ENCODE measurements around the gene IGFBP5.

The IGFBP5 gene

DNA sequence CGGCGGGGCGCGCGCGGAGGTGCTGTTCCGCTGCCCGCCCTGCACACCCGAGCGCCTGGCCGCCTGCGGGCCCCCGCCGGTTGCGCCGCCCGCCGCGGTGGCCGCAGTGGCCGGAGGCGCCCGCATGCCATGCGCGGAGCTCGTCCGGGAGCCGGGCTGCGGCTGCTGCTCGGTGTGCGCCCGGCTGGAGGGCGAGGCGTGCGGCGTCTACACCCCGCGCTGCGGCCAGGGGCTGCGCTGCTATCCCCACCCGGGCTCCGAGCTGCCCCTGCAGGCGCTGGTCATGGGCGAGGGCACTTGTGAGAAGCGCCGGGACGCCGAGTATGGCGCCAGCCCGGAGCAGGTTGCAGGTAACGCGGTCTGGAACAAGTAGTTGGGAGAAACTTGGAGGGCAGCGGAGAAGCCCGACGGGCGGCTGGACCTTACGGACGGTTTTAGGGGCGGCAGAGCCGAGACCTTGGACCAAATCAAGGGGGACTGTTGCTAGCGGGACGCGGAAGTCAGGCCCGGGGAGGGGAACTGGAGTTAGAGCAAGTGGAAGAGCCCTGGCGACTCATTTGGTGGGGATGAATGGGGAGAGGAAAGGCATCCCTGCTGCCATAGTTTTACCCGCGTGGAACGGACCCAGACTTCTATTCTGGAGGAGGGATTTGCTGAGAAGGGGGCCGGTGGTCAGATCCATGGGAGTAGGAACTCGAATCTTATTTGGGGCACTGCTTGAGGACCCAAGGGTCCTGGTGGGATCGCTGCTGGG, 61.6 kb downstream of the IGFBP5 start:
- TF ChIP-seq, protein P1, sequence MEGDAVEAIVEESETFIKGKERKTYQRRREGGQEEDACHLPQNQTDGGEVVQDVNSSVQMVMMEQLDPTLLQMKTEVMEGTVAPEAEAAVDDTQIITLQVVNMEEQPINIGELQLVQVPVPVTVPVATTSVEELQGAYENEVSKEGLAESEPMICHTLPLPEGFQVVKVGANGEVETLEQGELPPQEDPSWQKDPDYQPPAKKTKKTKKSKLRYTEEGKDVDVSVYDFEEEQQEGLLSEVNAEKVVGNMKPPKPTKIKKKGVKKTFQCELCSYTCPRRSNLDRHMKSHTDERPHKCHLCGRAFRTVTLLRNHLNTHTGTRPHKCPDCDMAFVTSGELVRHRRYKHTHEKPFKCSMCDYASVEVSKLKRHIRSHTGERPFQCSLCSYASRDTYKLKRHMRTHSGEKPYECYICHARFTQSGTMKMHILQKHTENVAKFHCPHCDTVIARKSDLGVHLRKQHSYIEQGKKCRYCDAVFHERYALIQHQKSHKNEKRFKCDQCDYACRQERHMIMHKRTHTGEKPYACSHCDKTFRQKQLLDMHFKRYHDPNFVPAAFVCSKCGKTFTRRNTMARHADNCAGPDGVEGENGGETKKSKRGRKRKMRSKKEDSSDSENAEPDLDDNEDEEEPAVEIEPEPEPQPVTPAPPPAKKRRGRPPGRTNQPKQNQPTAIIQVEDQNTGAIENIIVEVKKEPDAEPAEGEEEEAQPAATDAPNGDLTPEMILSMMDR (IDR thresholded peaks at IDR 0.05; ENCODE audit: extremely low read depth, insufficient read depth, missing control alignments): no peak
- peak; percentile 40 for DNase-seq (ENCODE audit: low spot score)
- in situ Hi-C loops (cut with MboI; ENCODE audit: low pct_unique_long_range_greater_than_20kb, low sequenced_read_pairs, unreplicated experiment): no loop called here

DNA sequence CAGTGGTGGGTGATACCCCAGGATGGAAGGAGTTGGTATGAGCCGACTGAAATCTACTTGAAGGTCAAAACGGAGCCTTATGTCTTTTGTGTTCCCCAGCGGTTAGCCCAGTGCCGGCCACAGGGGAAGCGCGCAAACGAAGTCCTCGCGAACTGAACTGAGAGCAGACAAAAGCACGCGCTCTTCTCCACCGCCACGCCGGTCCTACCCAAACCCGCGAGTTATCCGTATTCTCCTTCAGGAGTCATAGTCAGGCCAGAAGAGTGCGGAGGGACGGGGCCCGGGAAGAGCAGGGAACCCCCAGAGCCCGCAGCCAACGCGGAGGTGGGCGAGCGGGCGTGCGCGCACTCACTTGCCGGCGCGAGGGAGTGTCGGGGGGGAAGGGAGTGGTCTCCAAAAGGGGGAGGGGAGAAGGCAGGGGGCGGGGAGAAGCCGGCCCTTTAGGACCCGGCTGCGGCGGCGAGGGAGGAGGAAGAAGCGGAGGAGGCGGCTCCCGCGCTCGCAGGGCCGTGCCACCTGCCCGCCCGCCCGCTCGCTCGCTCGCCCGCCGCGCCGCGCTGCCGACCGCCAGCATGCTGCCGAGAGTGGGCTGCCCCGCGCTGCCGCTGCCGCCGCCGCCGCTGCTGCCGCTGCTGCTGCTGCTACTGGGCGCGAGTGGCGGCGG, 62.3 kb downstream of the IGFBP5 start, which contains the start of gene IGFBP2:
IGFBP2 (plus strand) TSS at position 469 of the 664 bp plus-strand sequence; CDS start at position 573, 104 bp downstream.
- DNase-seq (ENCODE audit: low spot score): peak; percentile 68
- TF ChIP-seq, protein P1 (IDR thresholded peaks at IDR 0.05; ENCODE audit: extremely low read depth, insufficient read depth, missing control alignments): no peak
- in situ Hi-C loops (cut with MboI; ENCODE audit: low pct_unique_long_range_greater_than_20kb, low sequenced_read_pairs, unreplicated experiment): no loop called here

- DNase-seq (ENCODE audit: low spot score): no peak
- in situ Hi-C loops (cut with MboI; ENCODE audit: low pct_unique_long_range_greater_than_20kb, low sequenced_read_pairs, unreplicated experiment): no loop called here
Observed at GRCh38 chr2:216632346-216632951, 62.9 kb downstream of the IGFBP5 start.

GRCh38 chr2:216629784-216630183, 65.6 kb downstream of the IGFBP5 start:
- TF ChIP-seq, protein P1 (IDR thresholded peaks at IDR 0.05; ENCODE audit: extremely low read depth, insufficient read depth, missing control alignments): no peak
- in situ Hi-C loops (cut with MboI; ENCODE audit: low pct_unique_long_range_greater_than_20kb, low sequenced_read_pairs, unreplicated experiment): no loop called here
- DNase-seq (ENCODE audit: low spot score): no peak

More at GRCh38 chr2:216632346-216632951, 62.9 kb downstream of the IGFBP5 start:
- TF ChIP-seq, protein P1 (IDR thresholded peaks at IDR 0.05; ENCODE audit: extremely low read depth, insufficient read depth, missing control alignments): no peak

- no peak for DNase-seq (ENCODE audit: low spot score)
- TF ChIP-seq, protein P1 (IDR thresholded peaks at IDR 0.05; ENCODE audit: extremely low read depth, insufficient read depth, missing control alignments): no peak
- in situ Hi-C loops (cut with MboI; ENCODE audit: low pct_unique_long_range_greater_than_20kb, low sequenced_read_pairs, unreplicated experiment): no loop called here
Observed at GRCh38 chr2:216626875-216627245, 68.5 kb downstream of the IGFBP5 start.

GRCh38 chr2:216626168-216626874, 69.0 kb downstream of the IGFBP5 start:
- in situ Hi-C loops (cut with MboI; ENCODE audit: low pct_unique_long_range_greater_than_20kb, low sequenced_read_pairs, unreplicated experiment): no loop called here
- no peak for DNase-seq (ENCODE audit: low spot score)
- TF ChIP-seq, protein P1 (IDR thresholded peaks at IDR 0.05; ENCODE audit: extremely low read depth, insufficient read depth, missing control alignments): no peak

All from GM13977 (cell line).